HG02981 (cell line): ENCODE data around the gene CECR2.
"Not testable (repeated sequence)": the region's sequence is repeated elsewhere in the genome, so short reads cannot be mapped to it uniquely, and the experiment has no call there.

Experiments used
- ATAC-seq: cut with Tn5 transposase; IDR thresholded peaks from one replicate; pipeline ENCODE4 v1.9.1; 2021; ENCODE audit warnings: mild to moderate bottlenecking, moderate library complexity; ENCODE audit not compliant: unreplicated experiment

CECR2 gene

DNA sequence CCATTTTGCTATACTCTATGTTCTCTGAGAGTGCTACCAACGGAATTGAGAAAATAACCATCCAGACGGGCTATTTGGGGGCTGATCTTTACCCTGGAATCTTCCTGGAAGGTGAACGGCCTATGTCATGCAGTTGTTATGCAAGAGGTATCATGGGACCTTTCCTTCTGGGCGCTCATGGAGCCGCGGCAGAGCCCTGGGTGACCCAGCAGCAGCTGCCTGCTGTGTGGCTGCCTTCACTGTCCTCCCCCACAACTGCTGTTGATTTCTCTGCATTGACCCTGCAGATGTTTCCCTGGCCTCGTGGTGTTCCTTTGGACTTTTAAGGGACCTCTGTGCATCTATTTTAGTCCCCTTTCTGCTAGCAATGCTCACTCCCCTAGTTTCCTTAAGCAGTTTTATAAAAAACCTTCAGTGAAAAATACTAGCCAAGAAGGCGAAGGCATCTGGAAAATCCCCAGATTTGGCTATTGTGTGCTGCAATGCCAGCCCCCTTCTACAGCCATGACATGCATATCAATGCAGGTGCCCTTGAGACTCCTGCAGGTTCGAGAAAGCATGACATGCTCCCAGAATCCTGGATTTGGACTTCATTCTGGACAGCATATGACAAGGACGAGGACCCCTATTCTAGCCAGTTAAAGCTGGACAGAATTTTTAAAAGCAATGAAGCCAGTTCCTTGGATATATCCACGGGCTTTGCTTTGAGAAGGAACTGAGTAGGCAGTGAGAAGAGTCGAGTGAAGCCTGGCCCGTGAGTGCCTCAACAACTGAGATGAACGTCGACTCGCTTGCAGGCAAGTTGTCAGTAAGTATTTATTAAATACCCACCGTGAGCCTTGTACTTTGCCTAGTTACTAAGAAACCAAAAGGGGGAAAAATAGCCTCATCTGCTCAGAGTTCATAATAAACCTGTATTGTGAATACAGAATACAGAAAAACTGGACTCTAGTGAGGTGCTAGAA, 193.9 kb downstream of the CECR2 start, which contains the start of gene SLC25A18:
SLC25A18 (plus strand) TSS at position 593 of the 965 bp plus-strand sequence. CDS start 16,447 bp downstream, outside the sequence.
- no peak for ATAC-seq

DNA sequence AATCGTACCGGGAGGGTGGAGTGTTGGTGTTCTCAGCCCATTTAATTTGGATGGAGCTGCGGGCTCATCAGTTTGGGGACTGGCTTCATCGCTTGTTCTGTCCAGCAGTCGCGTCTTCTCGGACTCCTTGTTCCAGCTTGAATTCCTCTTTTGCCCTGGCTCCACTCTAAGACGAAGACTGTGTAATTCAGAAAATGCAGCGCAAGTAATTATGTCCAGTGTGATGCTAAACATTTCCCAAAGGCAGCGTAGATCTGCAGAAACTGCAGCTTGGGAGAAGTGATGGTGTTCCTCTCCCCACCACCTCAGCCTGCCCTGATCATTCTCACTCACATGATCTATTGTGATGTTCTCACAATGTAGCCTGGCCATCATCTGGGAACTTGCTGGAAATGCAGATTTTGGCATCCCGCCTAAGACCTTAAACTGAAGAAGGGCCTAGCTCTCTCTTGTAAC, 194.7 kb downstream of the CECR2 start:
- no peak for ATAC-seq

- not testable (repeated sequence) for ATAC-seq
These were observed 196.9 kb downstream of the CECR2 start for GRCh38 chr22:17566016-17566687.

GRCh38 chr22:17566776-17567175, 197.5 kb downstream of the CECR2 start:
- ATAC-seq = no peak

DNA sequence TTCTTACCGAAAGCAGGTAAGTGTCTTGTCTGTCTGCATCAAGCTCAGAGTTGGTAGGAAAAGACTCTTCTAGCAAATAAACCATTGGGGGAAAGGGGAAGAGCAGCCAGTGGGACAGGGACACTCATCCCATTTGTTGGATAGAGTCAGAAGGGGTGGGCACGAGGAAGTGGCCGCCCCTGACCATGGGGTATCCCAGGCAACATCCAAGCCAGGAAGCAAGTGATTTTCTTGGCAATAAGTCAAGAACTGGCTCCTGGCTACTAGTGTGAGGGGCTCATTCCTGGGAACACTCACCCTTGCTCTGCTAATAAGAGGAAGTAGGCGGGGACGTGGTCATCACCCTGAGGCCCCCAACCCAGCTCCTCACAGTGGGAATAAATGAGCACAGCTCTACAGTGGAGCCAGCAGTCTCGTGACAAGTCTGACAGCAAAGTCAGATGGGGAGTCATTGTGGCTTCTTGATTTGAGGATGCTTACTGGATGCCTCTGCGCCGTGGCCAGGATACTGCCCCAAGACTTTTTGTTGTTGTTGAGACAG, 200.8 kb downstream of the CECR2 start:
- ATAC-seq = no peak

GRCh38 chr22:17570851-17571631, 201.8 kb downstream of the CECR2 start:
- ATAC-seq = no peak

GRCh38 chr22:17575151-17575550, 205.9 kb downstream of the CECR2 start:
- no peak for ATAC-seq

DNA sequence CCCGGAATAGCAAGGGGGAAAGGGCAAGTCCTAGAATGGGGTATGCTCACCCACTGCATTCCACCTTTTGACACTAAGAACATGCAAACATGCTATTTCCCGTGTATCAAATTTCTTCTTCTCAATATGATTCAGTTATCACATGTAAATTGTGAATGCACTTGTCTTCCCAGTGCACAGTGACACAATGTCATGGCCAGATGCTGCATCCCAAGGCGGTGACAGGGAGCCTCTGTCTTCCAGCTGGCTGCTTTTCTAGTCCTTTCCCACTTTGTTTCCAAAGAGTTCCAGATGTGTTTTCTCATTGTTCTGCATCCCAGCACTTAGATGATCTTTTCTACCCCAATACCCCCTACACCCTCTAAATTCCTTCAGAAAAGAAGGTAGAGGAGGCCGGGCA, 206.4 kb downstream of the CECR2 start:
- no peak for ATAC-seq

GRCh38 chr22:17576470-17576869, 207.2 kb downstream of the CECR2 start:
- ATAC-seq = no peak

- no peak for ATAC-seq
These were observed 209.0 kb downstream of the CECR2 start for GRCh38 chr22:17578136-17578754.

- no peak for ATAC-seq
These were observed 210.3 kb downstream of the CECR2 start for GRCh38 chr22:17579535-17579981.

DNA sequence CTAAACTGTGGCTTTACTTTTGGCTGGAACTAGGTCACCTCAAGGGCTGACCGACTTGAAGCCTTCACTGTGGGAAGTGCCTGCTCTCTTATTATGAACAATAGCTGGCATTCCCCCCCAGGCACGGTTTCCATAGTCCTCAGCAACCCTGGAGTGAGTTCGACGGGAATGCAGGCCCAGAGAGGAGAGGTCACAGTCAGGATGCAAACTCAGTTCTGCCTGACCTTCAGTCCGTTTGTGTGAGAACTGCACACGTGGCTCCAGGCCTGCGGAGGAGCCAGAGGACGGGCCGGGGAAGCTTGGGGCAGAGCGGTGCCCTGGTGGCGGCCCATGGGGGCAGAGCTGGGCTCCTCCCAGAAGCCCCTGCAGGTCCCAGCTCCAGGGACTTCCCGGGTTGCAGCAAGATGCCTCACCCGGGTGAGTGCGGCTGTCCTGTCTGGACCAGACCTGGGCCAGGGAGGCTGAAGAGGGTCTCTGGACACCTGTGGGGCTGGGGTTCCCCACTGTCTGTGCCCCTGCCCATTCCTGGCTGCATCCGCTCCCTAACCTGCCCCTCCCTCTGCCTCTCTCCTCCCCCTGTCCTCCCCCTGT, 211.3 kb downstream of the CECR2 start:
- ATAC-seq = no peak

DNA sequence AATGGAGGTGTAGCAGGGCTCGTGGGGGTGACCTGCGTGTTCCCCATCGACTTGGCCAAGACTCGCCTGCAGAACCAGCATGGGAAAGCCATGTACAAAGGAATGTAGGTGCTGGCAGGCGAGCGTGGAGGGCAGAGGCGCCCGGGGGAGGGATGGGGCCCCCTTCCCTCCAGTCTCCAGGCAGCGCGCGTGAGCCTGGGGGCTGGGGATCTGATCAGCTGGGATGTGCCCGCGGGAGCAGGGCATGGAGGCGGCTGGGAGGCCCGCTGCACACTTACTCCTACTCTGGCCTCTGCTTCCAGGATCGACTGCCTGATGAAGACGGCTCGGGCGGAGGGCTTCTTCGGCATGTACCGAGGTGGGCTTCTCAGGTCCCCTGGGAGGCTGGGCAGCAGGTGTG, 211.8 kb downstream of the CECR2 start:
- no peak for ATAC-seq

- no peak for ATAC-seq
These were observed 212.4 kb downstream of the CECR2 start for GRCh38 chr22:17581631-17582030.

DNA sequence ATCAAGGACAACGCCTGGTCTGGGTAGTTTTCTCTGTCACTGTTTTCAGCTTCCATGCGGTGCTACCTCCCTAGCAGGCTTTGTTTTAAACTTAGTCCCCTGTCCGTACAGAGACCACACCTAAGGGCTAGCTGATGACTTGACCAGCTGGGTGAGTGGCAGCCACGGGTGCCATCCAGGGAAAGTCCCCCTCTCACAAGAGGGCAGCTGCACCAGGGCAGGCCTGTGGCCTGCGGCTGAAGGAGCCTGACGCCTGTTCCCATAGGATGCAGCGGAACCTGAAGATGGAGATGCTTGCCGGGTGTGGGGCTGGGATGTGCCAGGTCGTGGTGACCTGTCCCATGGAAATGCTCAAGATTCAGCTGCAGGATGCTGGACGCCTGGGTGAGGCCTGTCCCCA, 213.9 kb downstream of the CECR2 start:
- no peak for ATAC-seq

DNA sequence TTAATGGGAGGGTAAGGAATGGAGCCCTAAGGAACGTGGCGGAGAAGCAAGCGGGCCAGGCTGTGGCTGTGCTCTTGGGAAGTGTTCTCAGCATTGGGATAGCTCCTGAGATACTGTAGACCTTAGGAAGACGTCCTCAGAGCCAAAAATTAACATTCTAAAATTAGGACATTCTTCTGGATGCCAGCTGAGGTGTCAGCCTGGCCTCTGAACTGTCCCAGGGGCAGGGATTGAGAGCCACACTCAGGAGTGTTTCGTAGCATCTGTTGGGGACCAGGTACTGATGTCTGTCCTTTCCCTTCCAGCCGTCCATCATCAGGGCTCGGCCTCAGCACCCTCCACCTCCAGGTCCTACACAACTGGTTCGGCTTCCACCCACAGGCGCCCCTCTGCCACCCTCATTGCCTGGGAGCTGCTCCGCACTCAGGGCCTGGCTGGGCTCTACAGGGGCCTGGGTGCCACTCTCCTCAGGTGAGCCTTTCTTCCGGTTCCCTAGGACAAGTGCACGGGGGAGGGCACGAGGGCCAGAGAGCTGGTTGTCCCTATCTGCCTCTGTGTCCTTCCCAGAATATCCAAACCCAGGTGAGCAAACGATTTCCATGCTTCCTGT, 217.7 kb downstream of the CECR2 start:
- ATAC-seq = no peak

DNA sequence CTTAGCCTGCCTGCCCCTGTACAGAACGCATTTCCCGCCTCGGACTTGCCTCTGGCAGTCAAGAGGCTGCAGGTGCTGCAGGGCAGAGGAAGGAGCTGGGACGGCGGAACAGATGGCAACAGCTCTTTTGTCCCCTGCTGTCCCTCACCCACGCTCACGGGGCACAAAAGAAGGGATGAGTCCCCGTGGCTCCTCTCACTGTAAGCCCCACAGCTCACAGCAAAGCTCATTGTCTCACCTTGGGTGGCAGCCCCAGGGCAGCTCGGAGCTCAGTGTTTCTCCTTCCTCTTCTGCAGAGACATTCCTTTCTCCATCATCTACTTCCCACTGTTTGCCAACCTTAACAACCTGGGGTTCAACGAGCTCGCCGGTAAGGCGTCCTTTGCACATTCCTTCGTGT, 218.4 kb downstream of the CECR2 start:
- no peak for ATAC-seq

GRCh38 chr22:17588606-17589005, 219.3 kb downstream of the CECR2 start:
- ATAC-seq = no peak

- ATAC-seq = no peak
These were observed 220.6 kb downstream of the CECR2 start for GRCh38 chr22:17589810-17590375.
